Panc1 (cell line): ENCODE results near the gene FAM187B. TPM values are rescaled to one million over a fixed set of nuclear protein-coding genes. Genes with fewer than 3 reads are reported as not detected.

Experiments
- ATAC-seq: fragments of 200-7000 bp; cut with Tn5 transposase; 2 replicates; pipeline ENCODE4 v1.9.1; 2020; ENCODE audit warnings: mild to moderate bottlenecking, moderate library complexity
- BruUV-seq: library from RNA; stranded (reverse); fragments of 400-500 nt; replicated peaks from 2 replicates; lab custom pipeline; 2021; lab: Mats Ljungman, UMichigan
- CTCF ChIA-PET: fragments of 300-600 bp; sonication (Branson Sonifier 250); formaldehyde crosslinking; loops from one replicate; lab custom pipeline; 2022; ENCODE audit warnings: antibody characterized with exemption; lab: Charles Lee
- POLR2A ChIA-PET: fragments of 300-600 bp; sonication (Branson Sonifier 250); formaldehyde crosslinking; loops from one replicate; lab custom pipeline; 2022; ENCODE audit warnings: antibody characterized with exemption; lab: Charles Lee
- DNase-seq: peaks from one replicate; pipeline ENCODE4 v3.0.0-alpha.2; 2010; ENCODE audit warnings: low read depth, low spot score
- H3K27ac ChIP-seq: 2 replicates; pipeline ENCODE4 v1.5.1; 2011; ENCODE audit warnings: mild to moderate bottlenecking, low read length, inconsistent platforms
- H3K27me3 ChIP-seq: fragments of 200-500 bp; sonication (Bioruptor generic); 2 replicates; pipeline ENCODE4 v1.6.0; 2014; ENCODE audit warnings: low read length, inconsistent platforms; ENCODE audit not compliant: control insufficient read depth, insufficient read depth
- H3K36me3 ChIP-seq: fragments of 200-500 bp; sonication (Bioruptor generic); 2 replicates; pipeline ENCODE4 v1.5.1; 2014; ENCODE audit warnings: inconsistent platforms, mild to moderate bottlenecking, low read length, moderate library complexity; ENCODE audit not compliant: control insufficient read depth, insufficient read depth
- H3K4me1 ChIP-seq: 2 replicates; pipeline ENCODE4 v1.5.1; 2011; ENCODE audit warnings: inconsistent platforms, mild to moderate bottlenecking, low read length, moderate library complexity; ENCODE audit not compliant: control insufficient read depth, insufficient read depth
- H3K4me3 ChIP-seq, 2 experiments: 2 replicates each; pipeline ENCODE4 v1.5.1; 2011 to 2012; ENCODE audit warnings: low read depth in 2 of 2, low read length in 2 of 2, mild to moderate bottlenecking in 2 of 2, inconsistent platforms in 1 of 2, moderate library complexity in 1 of 2
- H3K9me3 ChIP-seq: fragments of 200-500 bp; sonication (Bioruptor generic); 2 replicates; pipeline ENCODE4 v1.5.1; 2014; ENCODE audit warnings: low read depth, mild to moderate bottlenecking, inconsistent platforms, low read length, moderate library complexity; ENCODE audit not compliant: control insufficient read depth, insufficient read depth
- POLR2AphosphoS5 ChIP-seq: IDR thresholded peaks from 2 replicates; pipeline ENCODE4 v1.6.1; 2012; ENCODE audit warnings: mild to moderate bottlenecking, low read depth, low read length, moderate library complexity
- SIN3A ChIP-seq: IDR thresholded peaks from 2 replicates; pipeline ENCODE4 v1.6.1; 2012; ENCODE audit warnings: low read depth, mild to moderate bottlenecking, low read length, moderate library complexity, borderline replicate concordance; ENCODE audit not compliant: insufficient read depth
- TCF7L2 ChIP-seq: IDR thresholded peaks from 2 replicates; pipeline ENCODE4 v1.6.1; 2011; ENCODE audit warnings: mild to moderate bottlenecking, low read depth, low read length, inconsistent platforms
- in situ Hi-C: cut with HindIII; loops from 2 replicates; pipeline ENCODE4 v1.10.0; 2016; ENCODE audit warnings: low sequenced_read_pairs, low pct_unique_long_range_greater_than_20kb
- intact Hi-C: fragments of 100-400 bp; cut with micrococcal nuclease; formaldehyde crosslinking; loops from one replicate; pipeline ENCODE4 v1.10.0; 2022; ENCODE audit not compliant: unreplicated experiment
- total RNA-seq: library from RNA; stranded (reverse); gene quantifications from one replicate; pipeline ENCODE4 v1.2.1, GENCODE V29; 2021; ENCODE audit not compliant: unreplicated experiment
- TF ChIP-seq, protein P1 (sequence below), 2 experiments: IDR thresholded peaks; 2 replicates each; pipeline ENCODE4 v1.6.1; 2011 to 2012; ENCODE audit warnings: low read depth in 2 of 2, control low read depth in 1 of 2, low read length in 1 of 2, mild to moderate bottlenecking in 1 of 2, moderate library complexity in 1 of 2; ENCODE audit not compliant: insufficient read depth in 1 of 2
- TF ChIP-seq, protein P2 (sequence below): fragments of 450-650 bp; IDR thresholded peaks from 2 replicates; pipeline ENCODE4 v1.5.1; 2017; ENCODE audit warnings: mild to moderate bottlenecking

Gene FAM187B
- total RNA-seq, 1 experiment from 2014 or later = not detected

DNA sequence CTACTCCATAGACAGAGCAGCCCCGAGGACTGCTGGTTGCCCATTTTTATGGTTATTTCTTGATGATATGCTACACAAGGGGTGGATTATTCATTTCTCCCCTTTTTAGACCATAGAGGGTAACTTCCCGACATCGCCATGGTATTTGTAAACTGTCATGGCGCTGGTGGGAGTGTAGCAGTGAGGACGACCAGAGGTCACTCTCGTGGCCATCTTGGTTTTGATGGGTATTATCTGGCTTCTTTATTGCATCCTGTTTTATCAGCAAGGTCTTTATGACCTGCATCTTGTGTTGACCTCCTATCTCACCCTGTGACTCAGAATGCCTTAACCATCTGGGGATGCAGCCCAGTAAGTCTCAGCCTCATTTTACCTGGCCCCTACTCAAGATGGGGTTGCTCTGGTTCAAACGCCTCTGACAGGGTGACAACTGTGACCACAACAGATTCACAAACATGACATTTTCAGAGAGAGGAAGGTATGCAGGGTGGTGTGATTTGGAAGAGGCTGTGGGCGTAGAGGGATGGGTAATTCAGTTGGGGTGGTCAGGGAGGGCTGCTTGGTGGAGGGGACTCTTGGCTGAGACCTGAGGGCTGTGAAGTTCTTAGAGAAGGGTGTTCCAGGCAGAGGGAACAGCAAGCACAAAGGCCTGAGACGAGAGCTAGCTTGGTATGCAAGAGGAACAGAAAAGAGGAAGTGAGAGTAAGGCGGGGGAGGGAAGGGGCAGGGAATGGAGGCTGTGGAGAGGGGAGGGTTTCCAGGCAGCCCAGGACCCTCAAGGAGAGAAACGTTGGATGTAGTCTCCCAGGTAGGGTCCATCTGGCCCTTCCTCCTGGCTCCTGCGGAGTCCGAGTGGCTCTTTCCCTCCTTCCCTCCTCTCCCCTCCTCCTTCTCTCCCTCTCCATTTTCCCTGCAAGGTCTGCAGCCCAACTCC lies 23.5 kb downstream of the FAM187B start:
- DNase-seq = no peak
- Histone ChIP-seq H3K4me3 (no peak overlapping the region), H3K36me3 (no peaks in the 10 kb centered on the region), H3K27ac (no peak overlapping the region), H3K9me3 (no peaks in the 10 kb centered on the region), H3K27me3 (peaks cover 4% of the 10 kb centered on the region; the same call in 1 of the 2 replicates), H3K4me1 (no peaks in the 10 kb centered on the region)
- no peak for ATAC-seq
- ChIA-PET POLR2A (interaction anchor here (0.6 kb wide), 1 partner anchor 705 kb away, joined by 4 read pairs; no protein-coding TSS in a partner anchor), CTCF (no interaction called here)
- intact Hi-C loops (no loop called here), in situ Hi-C loops (no loop called here)
- BruUV-seq = no TSS peak
- no peak for TF ChIP-seq POLR2AphosphoS5
- TF ChIP-seq, protein P1, sequence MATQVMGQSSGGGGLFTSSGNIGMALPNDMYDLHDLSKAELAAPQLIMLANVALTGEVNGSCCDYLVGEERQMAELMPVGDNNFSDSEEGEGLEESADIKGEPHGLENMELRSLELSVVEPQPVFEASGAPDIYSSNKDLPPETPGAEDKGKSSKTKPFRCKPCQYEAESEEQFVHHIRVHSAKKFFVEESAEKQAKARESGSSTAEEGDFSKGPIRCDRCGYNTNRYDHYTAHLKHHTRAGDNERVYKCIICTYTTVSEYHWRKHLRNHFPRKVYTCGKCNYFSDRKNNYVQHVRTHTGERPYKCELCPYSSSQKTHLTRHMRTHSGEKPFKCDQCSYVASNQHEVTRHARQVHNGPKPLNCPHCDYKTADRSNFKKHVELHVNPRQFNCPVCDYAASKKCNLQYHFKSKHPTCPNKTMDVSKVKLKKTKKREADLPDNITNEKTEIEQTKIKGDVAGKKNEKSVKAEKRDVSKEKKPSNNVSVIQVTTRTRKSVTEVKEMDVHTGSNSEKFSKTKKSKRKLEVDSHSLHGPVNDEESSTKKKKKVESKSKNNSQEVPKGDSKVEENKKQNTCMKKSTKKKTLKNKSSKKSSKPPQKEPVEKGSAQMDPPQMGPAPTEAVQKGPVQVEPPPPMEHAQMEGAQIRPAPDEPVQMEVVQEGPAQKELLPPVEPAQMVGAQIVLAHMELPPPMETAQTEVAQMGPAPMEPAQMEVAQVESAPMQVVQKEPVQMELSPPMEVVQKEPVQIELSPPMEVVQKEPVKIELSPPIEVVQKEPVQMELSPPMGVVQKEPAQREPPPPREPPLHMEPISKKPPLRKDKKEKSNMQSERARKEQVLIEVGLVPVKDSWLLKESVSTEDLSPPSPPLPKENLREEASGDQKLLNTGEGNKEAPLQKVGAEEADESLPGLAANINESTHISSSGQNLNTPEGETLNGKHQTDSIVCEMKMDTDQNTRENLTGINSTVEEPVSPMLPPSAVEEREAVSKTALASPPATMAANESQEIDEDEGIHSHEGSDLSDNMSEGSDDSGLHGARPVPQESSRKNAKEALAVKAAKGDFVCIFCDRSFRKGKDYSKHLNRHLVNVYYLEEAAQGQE (IDR thresholded peaks at IDR 0.05; ENCODE audit: insufficient read depth in 1 of 2, low read depth in 2 of 2, low read length in 1 of 2) = no peak
- TF ChIP-seq TCF7L2 = no peak
- TF ChIP-seq, protein P2, sequence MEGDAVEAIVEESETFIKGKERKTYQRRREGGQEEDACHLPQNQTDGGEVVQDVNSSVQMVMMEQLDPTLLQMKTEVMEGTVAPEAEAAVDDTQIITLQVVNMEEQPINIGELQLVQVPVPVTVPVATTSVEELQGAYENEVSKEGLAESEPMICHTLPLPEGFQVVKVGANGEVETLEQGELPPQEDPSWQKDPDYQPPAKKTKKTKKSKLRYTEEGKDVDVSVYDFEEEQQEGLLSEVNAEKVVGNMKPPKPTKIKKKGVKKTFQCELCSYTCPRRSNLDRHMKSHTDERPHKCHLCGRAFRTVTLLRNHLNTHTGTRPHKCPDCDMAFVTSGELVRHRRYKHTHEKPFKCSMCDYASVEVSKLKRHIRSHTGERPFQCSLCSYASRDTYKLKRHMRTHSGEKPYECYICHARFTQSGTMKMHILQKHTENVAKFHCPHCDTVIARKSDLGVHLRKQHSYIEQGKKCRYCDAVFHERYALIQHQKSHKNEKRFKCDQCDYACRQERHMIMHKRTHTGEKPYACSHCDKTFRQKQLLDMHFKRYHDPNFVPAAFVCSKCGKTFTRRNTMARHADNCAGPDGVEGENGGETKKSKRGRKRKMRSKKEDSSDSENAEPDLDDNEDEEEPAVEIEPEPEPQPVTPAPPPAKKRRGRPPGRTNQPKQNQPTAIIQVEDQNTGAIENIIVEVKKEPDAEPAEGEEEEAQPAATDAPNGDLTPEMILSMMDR = no peak
- TF ChIP-seq SIN3A = no peak

DNA sequence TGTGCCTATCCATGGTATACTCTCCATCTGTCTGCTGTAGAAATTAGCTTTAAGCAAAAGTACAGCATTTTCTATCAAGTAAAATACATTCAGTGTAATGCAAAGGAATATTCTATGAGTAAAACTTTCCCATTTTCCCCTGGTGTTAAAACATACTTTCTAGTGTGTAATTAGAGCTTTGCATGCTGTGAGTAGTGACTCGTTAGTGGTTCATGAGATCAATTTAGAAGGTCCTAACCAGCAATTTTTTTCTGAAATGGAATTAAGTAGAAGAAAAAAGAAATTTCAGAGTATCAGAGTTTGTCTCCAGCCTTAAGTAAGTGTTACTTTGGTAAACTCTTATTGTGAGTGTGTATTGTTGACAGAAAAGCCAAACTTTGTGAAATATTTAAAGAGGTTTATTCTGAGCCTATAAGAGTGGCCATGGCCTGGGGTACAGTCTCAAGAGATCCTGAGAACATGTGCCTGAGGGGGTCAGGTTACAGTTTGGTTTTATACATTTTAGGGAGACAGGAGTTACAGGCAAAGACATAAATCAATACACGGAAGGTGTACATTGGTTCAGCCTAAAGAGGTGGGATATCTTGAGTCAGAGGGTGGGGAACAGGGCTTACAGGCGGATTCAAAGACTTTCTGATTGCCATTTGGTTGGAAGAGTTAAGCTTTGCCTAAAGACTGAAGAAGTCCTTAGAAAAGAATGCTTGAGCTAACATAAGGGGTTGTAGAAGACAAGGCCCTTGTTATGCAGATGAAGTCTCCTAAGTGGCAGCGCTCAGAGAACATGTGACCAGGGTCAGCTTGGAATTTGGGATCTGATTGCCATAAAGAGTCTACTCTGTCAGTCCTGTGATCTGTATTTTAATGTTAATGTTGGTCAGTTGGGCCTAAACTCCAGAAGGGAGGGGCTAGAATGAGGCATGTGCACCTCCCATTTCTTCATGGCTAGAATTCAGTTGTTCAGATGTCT lies 25.5 kb downstream of the FAM187B start:
- CTCF ChIA-PET = no interaction called here
- Histone ChIP-seq H3K27me3 (peaks cover 7% of the 10 kb centered on the region; the same call in 1 of the 2 replicates), H3K4me1 (no peaks in the 10 kb centered on the region), H3K4me3 (no peak overlapping the region), H3K9me3 (no peaks in the 10 kb centered on the region), H3K36me3 (no peaks in the 10 kb centered on the region), H3K27ac (no peak overlapping the region)
- DNase-seq = no peak
- no peak for ATAC-seq
- POLR2A ChIA-PET = no interaction called here
- intact Hi-C loops (no loop called here), in situ Hi-C loops (no loop called here)
- no TSS peak for BruUV-seq
- TF ChIP-seq SIN3A (no peak), POLR2AphosphoS5 (no peak), TCF7L2 (no peak)
- TF ChIP-seq, protein P2 = no peak
- TF ChIP-seq, protein P1 (IDR thresholded peaks at IDR 0.05; ENCODE audit: insufficient read depth in 1 of 2, low read depth in 2 of 2, low read length in 1 of 2) = no peak
